GM12878 (cell line): Measurements from ENCODE around the gene KIAA1191. TPM values are rescaled to one million over a fixed set of nuclear protein-coding genes. Genes with fewer than 3 reads are reported as not detected.

Experiments used
- ATAC-seq: fragments of 200-7000 bp; cut with Tn5 transposase; 3 replicates; pipeline ENCODE4 v1.9.1; 2020; ENCODE audit warnings: mild to moderate bottlenecking, moderate library complexity
- BruUV-seq: library from RNA; stranded (reverse); fragments of 400-500 nt; replicated peaks from 2 replicates; lab custom pipeline; 2021; lab: Mats Ljungman, UMichigan
- CTCF ChIA-PET: fragments of 300-600 bp; sonication (Branson Sonifier 250); formaldehyde crosslinking; extraction: SDS; loops from one replicate; lab custom pipeline; 2021; ENCODE audit warnings: inconsistent platforms; lab: Yijun Ruan, JAX
- POLR2A ChIA-PET: fragments of 350-600 bp; formaldehyde crosslinking; extraction: SDS; loops from one replicate; lab custom pipeline; 2021; ENCODE audit warnings: inconsistent platforms; lab: Charles Lee
- RAD21 ChIA-PET: fragments of 300-600 bp; sonication (Branson Sonifier 250); formaldehyde crosslinking; loops from one replicate; lab custom pipeline; 2023; ENCODE audit warnings: antibody characterized with exemption; ENCODE audit not compliant: unreplicated experiment; lab: Charles Lee
- SMC1A ChIA-PET: fragments of 300-600 bp; sonication (Branson Sonifier 250); formaldehyde crosslinking; loops from one replicate; lab custom pipeline; 2023; ENCODE audit not compliant: unreplicated experiment, uncharacterized antibody; lab: Charles Lee
- DNase-seq: peaks from one replicate; pipeline ENCODE4 v3.0.0-alpha.2; 2011; ENCODE audit warnings: low read depth, low spot score
- FAIRE-seq: peaks from 3 replicates; lab custom pipeline; 2011; peaks lifted over from hg19 to GRCh38; lab: Jason Lieb, UNC
- H2AFZ ChIP-seq: 2 replicates; pipeline ENCODE4 v1.6.0; 2011; ENCODE audit warnings: low read depth, low read length, control low read depth; ENCODE audit not compliant: control insufficient read depth
- H3K27ac ChIP-seq: 2 replicates; pipeline ENCODE4 v1.5.1; 2011; ENCODE audit warnings: control low read depth; ENCODE audit not compliant: control insufficient read depth, insufficient read depth
- H3K27me3 ChIP-seq, 2 experiments: replicated peaks in 1 of 2; 2 replicates each; pipeline versions ENCODE4 v1.6.0 to v1.6.1; 2011; ENCODE audit warnings: low read length in 1 of 2; ENCODE audit not compliant: control insufficient read depth in 2 of 2, insufficient read depth in 2 of 2
- H3K36me3 ChIP-seq, 2 experiments: 2 replicates each; pipeline ENCODE4 v1.5.1; 2011; ENCODE audit warnings: low read length in 1 of 2; ENCODE audit not compliant: control insufficient read depth in 2 of 2, insufficient read depth in 2 of 2
- H3K4me1 ChIP-seq: 2 replicates; pipeline ENCODE4 v1.6.1; 2011; ENCODE audit warnings: mild to moderate bottlenecking, low read length, moderate library complexity, mixed read lengths; ENCODE audit not compliant: control insufficient read depth, insufficient read depth
- H3K4me2 ChIP-seq: 2 replicates; pipeline ENCODE4 v1.6.0; 2011; ENCODE audit warnings: control low read depth; ENCODE audit not compliant: control insufficient read depth, insufficient read depth
- H3K4me3 ChIP-seq: fragments of 200-600 bp; sonication (generic); 2 replicates; pipeline ENCODE4 v1.5.1; 2016
- H3K79me2 ChIP-seq: 2 replicates; pipeline ENCODE4 v1.6.0; 2011; ENCODE audit warnings: low read length; ENCODE audit not compliant: control insufficient read depth, insufficient read depth
- H3K9ac ChIP-seq: 2 replicates; pipeline ENCODE4 v1.8.0; 2011; ENCODE audit warnings: low read length, control low read depth, mixed read lengths; ENCODE audit not compliant: control insufficient read depth, insufficient read depth
- H3K9me3 ChIP-seq: replicated peaks from 3 replicates; pipeline ENCODE4 v1.5.1; 2011; ENCODE audit warnings: mild to moderate bottlenecking, low read length; ENCODE audit not compliant: control insufficient read depth, insufficient read depth
- H4K20me1 ChIP-seq: 2 replicates; pipeline ENCODE4 v1.6.0; 2011; ENCODE audit not compliant: control insufficient read depth, insufficient read depth
- CREB1 ChIP-seq: IDR thresholded peaks from 2 replicates; pipeline ENCODE4 v1.6.1; 2012; ENCODE audit warnings: low read depth, mild to moderate bottlenecking, inconsistent platforms
- GABPA ChIP-seq: IDR thresholded peaks from 2 replicates; pipeline ENCODE4 v1.6.1; 2014; ENCODE audit warnings: antibody characterized with exemption, low read depth, mild to moderate bottlenecking, inconsistent platforms
- HSF1 ChIP-seq: fragments of 150-350 bp; IDR thresholded peaks from 2 replicates; pipeline ENCODE4 v1.6.1; 2014; ENCODE audit warnings: mild to moderate bottlenecking, low read depth, low read length
- IRF4 ChIP-seq: IDR thresholded peaks from 2 replicates; pipeline ENCODE4 v1.6.1; 2011; ENCODE audit warnings: low read depth, low read length
- IRF5 ChIP-seq: fragments of 450-650 bp; IDR thresholded peaks from 2 replicates; pipeline ENCODE4 v1.6.1; 2017; ENCODE audit warnings: borderline replicate concordance
- POLR2AphosphoS5 ChIP-seq: IDR thresholded peaks from 2 replicates; pipeline ENCODE4 v1.6.1; 2011; ENCODE audit warnings: mild to moderate bottlenecking, low read length, inconsistent platforms
- WGBS: methylation state at CpG from one replicate; pipeline ENCODE4 v1.1.6; 2016; ENCODE audit warnings: low lambda C conversion rate; ENCODE audit not compliant: insufficient replicate concordance, insufficient coverage; ENCODE audit errors: missing lambda C conversion rate; 5-methylcytosine and 5-hydroxymethylcytosine counted together
- in situ Hi-C: fragments of 300-500 bp; cut with MboI; formaldehyde crosslinking; loops from 9 replicates; pipeline ENCODE4 v1.14.3; 2018; ENCODE audit warnings: mixed read lengths
- intact Hi-C: fragments of 100-400 bp; cut with micrococcal nuclease; formaldehyde crosslinking; loops from one replicate; pipeline ENCODE4 v1.14.2; 2022; ENCODE audit not compliant: unreplicated experiment
- polyA plus RNA-seq, 11 experiments: library from polyadenylated mRNA; depleted of rRNA in 4 of 11; unstranded in 6 of 11; stranded (reverse) in 5 of 11; fragments of >200 nt; fragmentation: Nextera tagmentation in 4 of 11; fragmentation: Illumina TruSeq in 1 of 11; extraction: Ambion mirVana in 4 of 11; extraction: Trizol in 1 of 11; gene quantifications; 1 replicate in 1 of 11; 2 replicates in 10 of 11; pipeline versions ENCODE4 v1.2.1 to v1.2.3, GENCODE V29; 2011 to 2016; ENCODE audit warnings: inconsistent platforms in 2 of 11, missing spikeins in 2 of 11, low read depth in 1 of 11
- total RNA-seq, 4 experiments: library from RNA; depleted of rRNA in 3 of 4; stranded (reverse); fragments of >200 nt in 3 of 4; fragmentation: Illumina TruSeq in 1 of 4; extraction: Trizol in 1 of 4; gene quantifications; 2 replicates each; pipeline versions ENCODE4 v1.2.1 to v1.2.3, GENCODE V29; 2013 to 2021

KIAA1191 gene
- total and polyA plus RNA-seq, 10 of the 15 experiments (the other 5 are each of a cell fraction or from before 2014, with no cell fraction given) = 14.9 to 58.2 (median 31.8) TPM

GRCh38 chr5:176381423-176381822 is 19.9 kb upstream of the KIAA1191 start:
- intact Hi-C loops = loop anchor here (10.0 kb wide), 1 partner anchor 153 kb away; the partner anchor contains the start of gene RNF44
- CTCF ChIA-PET = no interaction called here
- Histone ChIP-seq H3K79me2 (peaks cover 15% of the 10 kb centered on the region), H3K9ac (no peak overlapping the region)
- in situ Hi-C loops = no loop called here
- no peak for TF ChIP-seq IRF5
- TF ChIP-seq IRF4 = no peak
- TF ChIP-seq CREB1 = no peak
- no peak for TF ChIP-seq POLR2AphosphoS5
- no peak for TF ChIP-seq GABPA
- no peak for TF ChIP-seq HSF1
- TF ChIP-seq, all 136 proteins: peak for 0
- WGBS = 98% methylated on average over 3 of the region's 3 CpGs
- ChIA-PET RAD21 (no interaction called here), POLR2A (no interaction called here), SMC1A (interaction anchor here (1.0 kb wide), 1 partner anchor 54 kb away, joined by 3 read pairs; no protein-coding TSS in a partner anchor)
- FAIRE-seq = no peak
- ATAC-seq = no peak
- no TSS peak for BruUV-seq
- no peak overlapping the region for H3K27ac ChIP-seq
- no peak overlapping the region for H2AFZ ChIP-seq
- no peak for DNase-seq
- H3K4me3 ChIP-seq = no peak overlapping the region
- H3K4me2 ChIP-seq = no peak overlapping the region
- H3K36me3 ChIP-seq = peaks cover 21 to 25% of the 10 kb centered on the region in 2 experiments
- peaks cover under 1% of the 10 kb centered on the region; the same call in 1 of the 2 replicates for H3K4me1 ChIP-seq
- H3K27me3 ChIP-seq = no peaks in the 10 kb centered on the region
- no peaks in the 10 kb centered on the region; the same call in 2 of the 3 replicates for H3K9me3 ChIP-seq
- H4K20me1 ChIP-seq = peaks cover 3% of the 10 kb centered on the region; the same call in 1 of the 2 replicates
